Neural cell (in vitro differentiated cells): Measurements from ENCODE around the gene UBE2E1.

ENCODE experiments used
- EZH2 ChIP-seq: fragments of 200-600, 300-800 bp; shearing (Covaris generic), sonication (generic); IDR thresholded peaks from 2 replicates; pipeline ENCODE4 v1.6.1; 2014; ENCODE audit warnings: antibody characterized with exemption, low read length, borderline replicate concordance, mild to moderate bottlenecking; ENCODE audit not compliant: insufficient read depth, poor library complexity, severe bottlenecking
- SMC3 ChIP-seq: fragments of 450-650 bp; conservative IDR thresholded peaks from 2 replicates; pipeline ENCODE4 v1.6.1; 2014; ENCODE audit warnings: antibody characterized with exemption, mild to moderate bottlenecking, moderate library complexity; ENCODE audit not compliant: poor library complexity
- TF ChIP-seq, protein P1 (sequence below): fragments of 450-650 bp; IDR thresholded peaks from 2 replicates; pipeline ENCODE4 v1.5.1; 2014; ENCODE audit warnings: antibody characterized with exemption, mild to moderate bottlenecking, moderate library complexity; ENCODE audit not compliant: poor library complexity, severe bottlenecking

DNA sequence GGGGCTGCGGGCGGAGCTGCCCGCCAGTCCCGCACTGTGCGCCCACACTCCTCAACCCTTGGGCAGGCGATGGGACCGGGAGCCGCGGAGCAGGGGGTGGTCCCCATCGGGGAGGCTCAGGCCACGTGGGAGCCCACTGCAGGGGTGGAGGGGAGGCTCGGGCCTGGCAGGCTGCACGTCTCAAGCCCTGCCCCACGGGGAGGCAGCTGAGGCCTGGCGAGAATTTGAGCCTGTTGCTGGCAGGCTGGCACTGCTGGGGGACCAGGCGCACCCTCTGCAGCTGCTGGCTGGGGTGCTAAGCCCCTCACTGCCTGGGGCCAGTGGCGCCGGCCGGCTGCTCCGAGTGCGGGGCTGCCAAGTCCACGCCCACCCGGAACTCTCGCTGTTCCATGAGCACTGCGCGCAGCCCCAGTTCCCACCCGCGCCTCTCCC is 76.7 kb downstream of the UBE2E1 start:
- TF ChIP-seq EZH2 (no peak), SMC3 (no peak)
- TF ChIP-seq, protein P1, sequence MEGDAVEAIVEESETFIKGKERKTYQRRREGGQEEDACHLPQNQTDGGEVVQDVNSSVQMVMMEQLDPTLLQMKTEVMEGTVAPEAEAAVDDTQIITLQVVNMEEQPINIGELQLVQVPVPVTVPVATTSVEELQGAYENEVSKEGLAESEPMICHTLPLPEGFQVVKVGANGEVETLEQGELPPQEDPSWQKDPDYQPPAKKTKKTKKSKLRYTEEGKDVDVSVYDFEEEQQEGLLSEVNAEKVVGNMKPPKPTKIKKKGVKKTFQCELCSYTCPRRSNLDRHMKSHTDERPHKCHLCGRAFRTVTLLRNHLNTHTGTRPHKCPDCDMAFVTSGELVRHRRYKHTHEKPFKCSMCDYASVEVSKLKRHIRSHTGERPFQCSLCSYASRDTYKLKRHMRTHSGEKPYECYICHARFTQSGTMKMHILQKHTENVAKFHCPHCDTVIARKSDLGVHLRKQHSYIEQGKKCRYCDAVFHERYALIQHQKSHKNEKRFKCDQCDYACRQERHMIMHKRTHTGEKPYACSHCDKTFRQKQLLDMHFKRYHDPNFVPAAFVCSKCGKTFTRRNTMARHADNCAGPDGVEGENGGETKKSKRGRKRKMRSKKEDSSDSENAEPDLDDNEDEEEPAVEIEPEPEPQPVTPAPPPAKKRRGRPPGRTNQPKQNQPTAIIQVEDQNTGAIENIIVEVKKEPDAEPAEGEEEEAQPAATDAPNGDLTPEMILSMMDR: no peak
